C4-2B (cell line): ENCODE measurements around the gene CCN5.

Experiments
- ZFX ChIP-seq: fragments of 450-650 bp; IDR thresholded peaks from 2 replicates; pipeline ENCODE4 v1.6.1; 2017
- TF ChIP-seq, protein P1 (sequence below): fragments of 450-650 bp; conservative IDR thresholded peaks from 2 replicates; pipeline ENCODE4 v1.5.1; 2017; ENCODE audit warnings: mild to moderate bottlenecking

DNA sequence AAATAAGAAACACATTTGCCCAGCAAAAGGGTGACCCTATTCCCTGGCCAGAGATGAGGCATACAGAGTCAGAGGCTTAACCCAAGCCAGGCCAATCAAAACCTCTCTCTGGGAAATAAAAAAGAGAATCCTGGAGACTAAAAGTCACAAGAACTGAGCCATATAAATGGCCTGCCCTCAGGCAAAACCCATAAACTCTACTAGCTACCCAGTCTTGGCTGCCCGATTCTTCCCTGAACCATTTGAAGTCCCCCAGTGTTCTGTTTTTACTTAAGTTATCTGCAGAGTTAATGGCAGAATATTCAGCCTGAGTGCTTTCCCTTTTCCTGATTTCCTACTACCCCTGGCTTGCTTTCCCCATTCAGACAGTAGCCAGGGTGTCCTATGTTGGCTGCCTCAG is 44.4 kb downstream of the CCN5 start:
- TF ChIP-seq, protein P1, sequence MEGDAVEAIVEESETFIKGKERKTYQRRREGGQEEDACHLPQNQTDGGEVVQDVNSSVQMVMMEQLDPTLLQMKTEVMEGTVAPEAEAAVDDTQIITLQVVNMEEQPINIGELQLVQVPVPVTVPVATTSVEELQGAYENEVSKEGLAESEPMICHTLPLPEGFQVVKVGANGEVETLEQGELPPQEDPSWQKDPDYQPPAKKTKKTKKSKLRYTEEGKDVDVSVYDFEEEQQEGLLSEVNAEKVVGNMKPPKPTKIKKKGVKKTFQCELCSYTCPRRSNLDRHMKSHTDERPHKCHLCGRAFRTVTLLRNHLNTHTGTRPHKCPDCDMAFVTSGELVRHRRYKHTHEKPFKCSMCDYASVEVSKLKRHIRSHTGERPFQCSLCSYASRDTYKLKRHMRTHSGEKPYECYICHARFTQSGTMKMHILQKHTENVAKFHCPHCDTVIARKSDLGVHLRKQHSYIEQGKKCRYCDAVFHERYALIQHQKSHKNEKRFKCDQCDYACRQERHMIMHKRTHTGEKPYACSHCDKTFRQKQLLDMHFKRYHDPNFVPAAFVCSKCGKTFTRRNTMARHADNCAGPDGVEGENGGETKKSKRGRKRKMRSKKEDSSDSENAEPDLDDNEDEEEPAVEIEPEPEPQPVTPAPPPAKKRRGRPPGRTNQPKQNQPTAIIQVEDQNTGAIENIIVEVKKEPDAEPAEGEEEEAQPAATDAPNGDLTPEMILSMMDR, result no peak
- TF ChIP-seq ZFX, result no peak
